ENCODE measurements around the gene DLG5.

- TF ChIP-seq POLR2A (IDR thresholded peaks at IDR 0.05) (no peak), CTCF (IDR thresholded peaks at IDR 0.05) (no peak)
Measured at GRCh38 chr10:77787440-77787839, 139.1 kb downstream of the DLG5 start.

All from Peyer's patch (tissue), 4 donors.